Activated naive CD4-positive, alpha-beta T cell treated with Interleukin-2 at 50 U/mL for 16 hours (primary cell): ENCODE results near the gene TRMT112.

ENCODE experiments used
- DNase-seq: peaks from one replicate; pipeline ENCODE4 v3.0.0-alpha.2; 2020

The TRMT112 gene

DNA sequence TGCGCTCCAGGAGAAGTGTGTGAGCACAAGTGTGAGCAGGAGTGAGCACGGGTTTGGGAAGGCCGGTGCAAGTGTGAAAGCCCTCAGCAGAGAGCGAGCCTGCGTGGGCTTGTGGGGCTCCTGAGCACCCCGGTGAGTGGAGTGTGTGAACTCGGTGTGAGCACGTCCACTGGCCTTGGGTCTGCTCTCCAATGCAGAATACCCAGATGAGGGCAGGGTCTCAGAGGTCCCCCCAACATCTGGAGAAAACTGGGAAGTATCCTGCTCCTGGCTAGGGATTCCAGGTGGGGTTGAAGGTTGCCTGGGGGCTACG lies 10.8 kb downstream of the TRMT112 start:
- DNase-seq = no peak

- peak; percentile 76 for DNase-seq
These were observed 11.4 kb downstream of the TRMT112 start for GRCh38 chr11:64305691-64306562.

- DNase-seq = peak; percentile 99
These were observed 12.2 kb downstream of the TRMT112 start, which contains the start of gene ESRRA for GRCh38 chr11:64305075-64305690. Gene ESRRA (plus strand): TSS chr11:64305524. CDS start chr11:64307180, 1,656 bp downstream.

DNA sequence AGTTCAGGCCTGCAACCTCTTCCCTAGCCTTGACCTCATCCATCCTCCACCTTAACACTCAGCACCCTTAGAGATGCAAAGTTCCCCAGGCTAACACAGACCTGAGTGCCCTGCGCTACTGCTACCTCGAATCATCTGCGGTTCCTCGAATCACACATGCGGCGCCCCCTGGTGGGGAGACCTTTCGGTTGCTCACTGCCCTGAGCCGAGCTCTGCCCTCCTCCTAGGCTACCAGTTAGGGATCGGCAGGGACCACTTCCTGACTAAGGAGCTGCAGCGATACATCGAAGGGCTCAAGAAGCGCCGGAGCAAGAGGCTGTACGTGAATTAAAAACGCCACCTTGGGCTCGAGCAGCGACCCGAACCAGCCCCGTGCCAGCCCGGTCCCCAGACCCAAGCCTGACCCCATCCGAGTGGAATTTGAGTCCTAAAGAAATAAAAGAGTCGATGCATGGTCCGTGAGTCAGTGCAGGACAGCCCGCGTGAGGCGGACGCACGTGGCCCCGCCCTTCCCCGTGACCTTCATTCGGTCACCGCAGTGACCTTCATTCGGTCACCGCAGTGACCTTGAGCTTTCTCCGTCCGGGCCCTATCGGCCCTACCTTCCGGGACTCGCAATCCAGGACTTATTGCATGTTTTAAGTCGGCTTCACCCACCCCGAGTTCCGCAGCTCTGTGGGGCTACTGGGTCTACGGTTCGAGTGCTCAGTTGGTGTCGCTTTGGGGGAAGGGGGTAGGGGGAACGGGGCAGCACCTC lies 12.9 kb downstream of the TRMT112 start:
- DNase-seq = peak; percentile 93

DNA sequence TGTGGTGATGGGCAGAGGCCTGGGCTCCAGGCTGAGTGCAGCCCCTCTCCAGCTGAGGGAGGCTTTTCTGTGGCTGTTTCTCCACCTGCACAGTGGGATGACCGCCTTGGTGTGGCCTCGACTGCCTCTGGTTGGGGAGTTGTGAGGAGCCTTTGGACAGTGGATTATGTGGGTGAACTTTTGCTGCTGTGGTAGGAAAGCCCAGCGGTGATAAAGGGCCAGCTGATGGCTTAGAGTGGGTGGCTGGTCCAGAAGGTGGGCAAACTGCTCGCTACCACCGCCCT lies 13.4 kb downstream of the TRMT112 start:
- DNase-seq = no peak

- no peak for DNase-seq
These were observed 14.0 kb downstream of the TRMT112 start for GRCh38 chr11:64303109-64304031.

DNA sequence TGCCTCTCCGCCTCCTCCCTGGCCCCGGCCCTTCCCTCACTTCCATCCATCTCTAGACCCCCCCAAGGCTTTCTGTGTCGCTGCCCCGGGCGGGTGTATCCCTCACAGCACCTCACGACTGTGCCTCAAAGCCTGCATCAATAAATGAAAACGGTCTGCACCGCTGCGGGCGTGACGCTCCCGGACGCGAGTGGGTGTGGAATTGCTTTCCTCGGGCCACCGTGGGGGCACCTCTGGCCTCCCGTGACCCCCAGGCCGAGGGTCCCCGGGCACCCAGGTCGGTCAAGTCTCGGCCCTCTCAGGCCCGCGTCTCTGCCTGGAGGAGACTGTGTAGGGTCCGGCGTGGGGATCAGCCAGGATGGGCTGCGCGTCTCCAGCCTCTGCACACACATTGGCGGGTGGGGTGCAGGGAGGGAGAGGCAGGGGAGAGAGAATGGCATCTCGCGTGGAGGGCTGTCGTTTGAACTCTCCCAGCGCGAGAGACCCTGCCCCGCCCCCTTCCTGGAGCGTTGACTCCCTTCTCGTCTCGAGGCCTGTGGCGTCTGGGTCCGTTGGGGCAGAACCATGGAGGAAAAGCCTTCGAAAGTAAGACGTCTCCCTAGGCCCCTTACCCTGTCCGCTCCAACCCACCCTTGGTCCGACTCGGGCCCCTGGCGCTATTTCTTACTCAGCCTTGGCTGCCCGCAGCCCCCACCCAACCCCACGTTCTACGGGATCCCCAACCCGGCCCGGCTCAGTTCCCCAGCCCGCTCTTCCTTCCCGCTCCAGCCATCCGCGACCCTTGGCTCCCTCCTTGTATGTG lies 17.3 kb downstream of the TRMT112 start, which contains the start of gene CATSPERZ:
CATSPERZ (plus strand) TSS at position 512 of the 802 bp plus-strand sequence; CDS start at position 565, 53 bp downstream.
- DNase-seq = peak; percentile 26

DNA sequence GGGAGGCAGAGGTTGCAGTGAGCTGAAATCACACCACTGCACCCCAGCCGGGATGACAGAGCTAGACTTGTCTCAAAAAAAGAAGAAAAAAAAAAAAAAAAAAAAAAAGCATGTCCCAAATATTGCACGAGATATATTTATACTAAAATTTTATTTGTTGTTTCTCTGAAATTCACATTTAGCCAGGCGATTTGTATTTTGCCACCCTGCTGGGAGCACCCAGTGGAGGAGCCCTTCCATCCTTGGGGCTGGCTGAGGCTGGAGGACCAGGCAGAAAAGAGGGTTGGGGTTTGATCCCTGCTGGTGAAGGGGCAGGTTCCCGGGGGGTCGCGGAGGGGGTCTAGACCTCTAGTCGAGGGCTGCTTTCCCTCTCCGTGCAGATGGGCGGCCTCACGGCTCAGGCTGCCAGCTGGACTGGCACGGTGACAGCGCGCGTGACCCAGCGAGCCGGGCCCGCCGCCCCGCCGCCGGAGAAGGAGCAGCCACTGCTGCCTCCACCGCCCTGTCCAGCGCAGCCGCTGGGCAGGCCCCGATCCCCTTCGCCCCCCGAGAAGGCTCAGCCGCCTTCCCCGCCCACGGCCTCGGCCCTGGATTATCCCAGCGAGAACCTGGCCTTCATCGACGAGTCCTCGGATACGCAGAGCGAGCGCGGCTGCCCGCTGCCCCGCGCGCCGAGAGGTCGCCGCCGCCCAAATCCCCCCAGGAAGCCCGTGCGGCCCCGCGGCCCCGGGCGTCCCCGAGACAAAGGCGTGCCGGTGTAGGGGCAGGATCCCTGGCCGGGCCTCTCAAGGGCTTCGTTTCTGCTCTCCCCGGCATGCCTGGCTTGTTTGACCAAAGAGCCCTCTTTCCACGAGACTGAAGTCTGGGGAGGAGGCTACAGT lies 18.2 kb downstream of the TRMT112 start:
- no peak for DNase-seq

GRCh38 chr11:64297699-64298358 lies 19.5 kb downstream of the TRMT112 start:
- DNase-seq = no peak

GRCh38 chr11:64296830-64297698 lies 20.3 kb downstream of the TRMT112 start:
- DNase-seq = no peak

DNA sequence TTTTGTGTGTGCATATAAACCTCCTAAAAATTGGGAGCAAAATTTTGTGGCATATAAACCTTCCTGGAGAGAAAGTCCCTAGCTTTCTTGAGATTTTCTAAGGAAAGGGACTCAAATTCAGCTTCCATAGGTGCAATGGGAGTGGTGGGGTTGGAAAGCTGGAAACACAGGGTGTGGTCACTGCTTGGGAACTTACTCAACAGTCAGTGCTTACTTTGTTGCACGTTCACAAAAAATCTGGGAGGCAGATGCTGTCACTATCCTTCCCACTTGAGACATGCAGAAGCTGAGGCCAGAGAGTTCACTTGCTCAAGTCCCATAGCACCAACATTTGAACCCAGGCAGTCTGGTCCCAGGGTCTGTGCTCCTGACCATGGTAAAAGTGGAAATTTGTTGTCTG lies 21.1 kb downstream of the TRMT112 start:
- DNase-seq = no peak

GRCh38 chr11:64295760-64296159 lies 21.6 kb downstream of the TRMT112 start:
- DNase-seq = no peak

DNA sequence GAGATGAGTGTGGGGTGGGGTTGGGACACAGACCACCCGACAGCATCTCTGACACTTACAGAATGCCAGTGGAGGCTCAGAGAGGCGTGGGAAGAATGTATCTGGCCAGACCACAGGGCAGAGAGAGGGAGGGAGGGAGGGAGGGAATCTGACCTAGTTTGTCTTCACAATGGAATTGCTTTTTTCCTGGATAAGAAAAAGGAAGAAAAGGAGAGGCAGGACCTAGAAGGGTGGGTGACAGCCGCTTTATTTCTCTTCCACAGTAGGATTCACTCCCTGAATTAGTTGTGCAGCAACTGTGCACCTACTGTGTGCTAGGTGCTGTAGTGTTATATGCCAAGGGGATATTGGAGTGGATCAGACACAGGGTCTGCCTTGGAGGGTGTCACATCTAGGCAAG lies 22.6 kb downstream of the TRMT112 start:
- DNase-seq = no peak

- no peak for DNase-seq
These were observed 24.7 kb downstream of the TRMT112 start for GRCh38 chr11:64292460-64293254.

GRCh38 chr11:64291752-64292459 lies 25.5 kb downstream of the TRMT112 start:
- DNase-seq = peak; percentile 22

GRCh38 chr11:64291262-64291751 lies 26.1 kb downstream of the TRMT112 start, which contains the start of gene KCNK4:
Gene KCNK4 (plus strand): TSS chr11:64291302. CDS start chr11:64293019, 1,717 bp downstream.
- DNase-seq = no peak
